IMR-90 (cell line): ENCODE results near the gene ADAMTSL4. TPM values are rescaled to one million over a fixed set of nuclear protein-coding genes. Genes with fewer than 3 reads are reported as not detected.
A peak's percentile ranks its signal among the peaks of the same experiment; 100 is the strongest.

Experiments used
- ATAC-seq: fragments of 200-7000 bp; cut with Tn5 transposase; 2 replicates; pipeline ENCODE4 v1.9.1; 2020; ENCODE audit warnings: low read depth, mild to moderate bottlenecking, moderate library complexity
- BruUV-seq: library from RNA; stranded (reverse); fragments of 400-500 nt; replicated peaks from 2 replicates; lab custom pipeline; 2021; lab: Mats Ljungman, UMichigan
- CTCF ChIA-PET: fragments of 300-600 bp; formaldehyde crosslinking; extraction: SDS; loops from one replicate; lab custom pipeline; 2021; ENCODE audit warnings: antibody characterized with exemption; lab: Yijun Ruan, JAX
- POLR2A ChIA-PET: fragments of 300-600 bp; sonication (Branson Sonifier 250); formaldehyde crosslinking; loops from one replicate; lab custom pipeline; 2022; ENCODE audit warnings: antibody characterized with exemption; ENCODE audit not compliant: unreplicated experiment; lab: Charles Lee
- DNase-seq: peaks from one replicate; pipeline ENCODE4 v3.0.0; 2013
- H2AFZ ChIP-seq: replicated peaks from 2 replicates; pipeline ENCODE3; 2013; ENCODE audit warnings: low read length, mild to moderate bottlenecking; ENCODE audit not compliant: poor library complexity
- H2AK5ac ChIP-seq: 2 replicates; pipeline ENCODE4 v1.6.1; 2013; ENCODE audit warnings: low read depth, low read length, inconsistent platforms
- H2AK9ac ChIP-seq: replicated peaks from 2 replicates; pipeline ENCODE3; 2013; ENCODE audit warnings: mild to moderate bottlenecking, low read depth, low read length, moderate library complexity; ENCODE audit not compliant: poor library complexity
- H2BK120ac ChIP-seq: 2 replicates; pipeline ENCODE4 v1.6.1; 2013; ENCODE audit warnings: low read depth, low read length, inconsistent platforms
- H2BK15ac ChIP-seq: 3 replicates; pipeline ENCODE4 v1.6.1; 2013; ENCODE audit warnings: low read depth, low read length, inconsistent platforms
- H2BK20ac ChIP-seq: 2 replicates; pipeline ENCODE4 v1.6.1; 2013; ENCODE audit warnings: low read depth, mild to moderate bottlenecking, inconsistent platforms, low read length, moderate library complexity
- H2BK5ac ChIP-seq: 2 replicates; pipeline ENCODE4 v1.6.1; 2013; ENCODE audit warnings: mild to moderate bottlenecking, low read depth, low read length, inconsistent platforms; ENCODE audit not compliant: poor library complexity, severe bottlenecking
- H3K14ac ChIP-seq: replicated peaks from 2 replicates; pipeline ENCODE4 v1.6.1; 2013; ENCODE audit warnings: low read depth, low read length, inconsistent platforms
- H3K18ac ChIP-seq: 2 replicates; pipeline ENCODE4 v1.6.1; 2013; ENCODE audit warnings: low read depth, low read length, control low read depth
- H3K23ac ChIP-seq: 2 replicates; pipeline ENCODE4 v1.6.1; 2013; ENCODE audit warnings: low read depth, low read length, inconsistent platforms
- H3K27ac ChIP-seq: 2 replicates; pipeline ENCODE4 v1.5.1; 2013; ENCODE audit warnings: mild to moderate bottlenecking, control low read depth, low read length; ENCODE audit not compliant: insufficient read depth
- H3K27me3 ChIP-seq: 2 replicates; pipeline ENCODE4 v1.6.1; 2013; ENCODE audit warnings: low read length; ENCODE audit not compliant: control insufficient read depth, insufficient read depth
- H3K36me3 ChIP-seq: 2 replicates; pipeline ENCODE4 v1.6.1; 2013; ENCODE audit warnings: low read length, mixed read lengths; ENCODE audit not compliant: control insufficient read depth, insufficient read depth
- H3K4ac ChIP-seq: 2 replicates; pipeline ENCODE4 v1.6.1; 2013; ENCODE audit warnings: low read depth, low read length, inconsistent platforms
- H3K4me1 ChIP-seq: 2 replicates; pipeline ENCODE4 v1.6.1; 2013; ENCODE audit warnings: low read length, mixed read lengths; ENCODE audit not compliant: control insufficient read depth, insufficient read depth
- H3K4me2 ChIP-seq: 2 replicates; pipeline ENCODE4 v1.6.1; 2013; ENCODE audit warnings: low read depth, mild to moderate bottlenecking, control low read depth, low read length, moderate library complexity
- H3K4me3 ChIP-seq: 2 replicates; pipeline ENCODE4 v1.5.1; 2013; ENCODE audit warnings: low read depth, mild to moderate bottlenecking, control low read depth, low read length, moderate library complexity; ENCODE audit not compliant: insufficient read depth
- H3K56ac ChIP-seq: 2 replicates; pipeline ENCODE4 v1.6.1; 2013; ENCODE audit warnings: low read length, inconsistent platforms; ENCODE audit not compliant: insufficient read depth; ENCODE audit errors: extremely low read depth
- H3K79me1 ChIP-seq, 2 experiments: 2 replicates each; pipeline ENCODE4 v1.6.1; 2013; ENCODE audit warnings: low read length in 2 of 2, inconsistent platforms in 1 of 2, low read depth in 1 of 2
- H3K9ac ChIP-seq: 2 replicates; pipeline ENCODE4 v1.6.1; 2013; ENCODE audit warnings: low read depth, low read length, control low read depth
- H3K9me1 ChIP-seq: 2 replicates; pipeline ENCODE4 v1.6.1; 2013; ENCODE audit warnings: low read length, inconsistent platforms; ENCODE audit not compliant: insufficient read depth
- H3K9me3 ChIP-seq: 2 replicates; pipeline ENCODE4 v1.6.1; 2013; ENCODE audit warnings: low read length; ENCODE audit not compliant: control insufficient read depth, insufficient read depth
- H4K20me1 ChIP-seq: 2 replicates; pipeline ENCODE4 v1.6.1; 2013; ENCODE audit warnings: low read length, inconsistent platforms; ENCODE audit not compliant: insufficient read depth
- H4K5ac ChIP-seq: 2 replicates; pipeline ENCODE4 v1.6.1; 2013; ENCODE audit warnings: mild to moderate bottlenecking, low read depth, low read length, control low read depth
- H4K8ac ChIP-seq, 2 experiments: 2 replicates each; pipeline ENCODE4 v1.6.1; 2013; ENCODE audit warnings: low read depth in 2 of 2, low read length in 2 of 2, control low read depth in 1 of 2, inconsistent platforms in 1 of 2
- H4K91ac ChIP-seq: 2 replicates; pipeline ENCODE4 v1.6.1; 2013; ENCODE audit warnings: low read depth, low read length, inconsistent platforms; ENCODE audit not compliant: insufficient read depth
- BHLHE40 ChIP-seq: fragments of 150-350 bp; IDR thresholded peaks from 2 replicates; pipeline ENCODE4 v1.6.1; 2016; ENCODE audit warnings: mild to moderate bottlenecking, low read depth, low read length
- CEBPB ChIP-seq: IDR thresholded peaks from 2 replicates; pipeline ENCODE4 v1.6.1; 2012; ENCODE audit warnings: low read depth, low read length, improper control_type of control experiment
- CHD1 ChIP-seq: IDR thresholded peaks from 2 replicates; pipeline ENCODE4 v1.6.1; 2012; ENCODE audit warnings: low read depth, low read length, improper control_type of control experiment
- CTCF ChIP-seq: conservative IDR thresholded peaks from 2 replicates; pipeline ENCODE4 v1.5.1; 2012; ENCODE audit warnings: mild to moderate bottlenecking, low read depth, low read length, improper control_type of control experiment
- ELK1 ChIP-seq: fragments of 150-350 bp; IDR thresholded peaks from 2 replicates; pipeline ENCODE4 v1.6.1; 2016; ENCODE audit warnings: low read depth, mild to moderate bottlenecking, low read length, moderate library complexity, borderline replicate concordance
- FOS ChIP-seq: fragments of 150-350 bp; IDR thresholded peaks from 2 replicates; pipeline ENCODE4 v1.6.1; 2016; ENCODE audit warnings: low read depth, low read length
- MAFK ChIP-seq: IDR thresholded peaks from 2 replicates; pipeline ENCODE4 v1.6.1; 2012; ENCODE audit warnings: low read depth, low read length, improper control_type of control experiment
- MAZ ChIP-seq: IDR thresholded peaks from 2 replicates; pipeline ENCODE4 v1.6.1; 2012; ENCODE audit warnings: low read depth, mild to moderate bottlenecking, low read length, improper control_type of control experiment, moderate library complexity, borderline replicate concordance
- MXI1 ChIP-seq: IDR thresholded peaks from 2 replicates; pipeline ENCODE4 v1.6.1; 2012; ENCODE audit warnings: low read depth, mild to moderate bottlenecking, low read length, moderate library complexity, borderline replicate concordance
- NFE2L2 ChIP-seq: fragments of 150-350 bp; IDR thresholded peaks from 2 replicates; pipeline ENCODE4 v1.6.1; 2016; ENCODE audit warnings: low read depth, mild to moderate bottlenecking, low read length
- POLR2A ChIP-seq: IDR thresholded peaks from 2 replicates; pipeline ENCODE4 v1.6.1; 2012; ENCODE audit warnings: mild to moderate bottlenecking, low read depth, low read length
- RAD21 ChIP-seq: IDR thresholded peaks from 2 replicates; pipeline ENCODE4 v1.6.1; 2012; ENCODE audit warnings: low read length, improper control_type of control experiment
- RCOR1 ChIP-seq: IDR thresholded peaks from 2 replicates; pipeline ENCODE4 v1.6.1; 2012; ENCODE audit warnings: mild to moderate bottlenecking, low read length, improper control_type of control experiment; ENCODE audit not compliant: insufficient replicate concordance
- RFX5 ChIP-seq: IDR thresholded peaks from 2 replicates; pipeline ENCODE4 v1.8.0; 2012; ENCODE audit warnings: low read depth, mild to moderate bottlenecking, low read length, moderate library complexity
- SMC3 ChIP-seq: fragments of 150-350 bp; IDR thresholded peaks from 2 replicates; pipeline ENCODE4 v1.6.1; 2016; ENCODE audit warnings: low read depth, mild to moderate bottlenecking, antibody characterized with exemption, low read length, moderate library complexity
- USF2 ChIP-seq: fragments of 150-350 bp; IDR thresholded peaks from 2 replicates; pipeline ENCODE4 v1.6.1; 2017; ENCODE audit warnings: mild to moderate bottlenecking, antibody characterized with exemption, low read length, low read depth
- WGBS, 2 experiments: methylation state at CpG; one replicate each; pipeline versions ENCODE4 v1.1.5 to v1.1.7; 2013; ENCODE audit warnings: missing lambda C conversion rate in 2 of 2; ENCODE audit not compliant: insufficient read length in 1 of 2; ENCODE audit errors: extremely low coverage in 2 of 2; 5-methylcytosine and 5-hydroxymethylcytosine counted together
- dilution Hi-C: fragments of 300-500 bp; cut with HindIII; formaldehyde crosslinking; loops from one replicate; pipeline ENCODE4 v1.14.3; 2018; ENCODE audit warnings: low sequenced_read_pairs; ENCODE audit not compliant: unreplicated experiment
- in situ Hi-C: fragments of 300-500 bp; cut with MboI; formaldehyde crosslinking; loops from 3 replicates; pipeline ENCODE4 v1.14.3; 2019; ENCODE audit warnings: low sequenced_read_pairs, inconsistent platforms, mixed read lengths
- intact Hi-C: fragments of 100-400 bp; cut with micrococcal nuclease; formaldehyde crosslinking; loops from 2 replicates; pipeline ENCODE4 v1.10.0; 2022
- polyA plus RNA-seq, 3 experiments: library from polyadenylated mRNA; depleted of rRNA; stranded (reverse); fragments of >200 nt; gene quantifications; 2 replicates each; pipeline ENCODE4 v1.2.3, GENCODE V29; 2012; ENCODE audit warnings: low replicate concordance in 1 of 3
- total RNA-seq: library from RNA; depleted of rRNA; stranded (reverse); fragments of >200 nt; gene quantifications from 2 replicates; pipeline ENCODE4 v1.2.3, GENCODE V29; 2012

ADAMTSL4 gene
- total and polyA plus RNA-seq, 2 of the 4 experiments (the other 2 are of a cell fraction), result 0.54 to 12.2 TPM

- no peaks in the 10 kb centered on the region for H3K27me3 ChIP-seq
- peak overlapping the region; percentile 84 for H2AK9ac ChIP-seq
- dilution Hi-C loops (no loop called here), intact Hi-C loops (loop anchor here (1.0 to 10.0 kb wide), 3 partner anchors 46 to 168 kb away; partner anchors contain the start of genes RPRD2 and TARS2), in situ Hi-C loops (no loop called here)
- H4K91ac ChIP-seq, result peak overlapping the region; percentile 46; the same call in 1 of the 2 replicates
- H3K9ac ChIP-seq, result no peak overlapping the region
- peaks cover 27% of the 10 kb centered on the region for H3K4me1 ChIP-seq
- peak overlapping the region in 1 of 2 experiments; percentile 54; a peak in 1 of 4 replicates for H4K8ac ChIP-seq
- no peak overlapping the region for H4K5ac ChIP-seq
- no peaks in the 10 kb centered on the region for H4K20me1 ChIP-seq
- H3K14ac ChIP-seq, result no peak overlapping the region
- peak overlapping the region; percentile 59; the same call in 1 of the 2 replicates for H2AK5ac ChIP-seq
- H3K79me1 ChIP-seq, result peaks cover 0 to 2% of the 10 kb centered on the region in 2 experiments; a peak in 1 of 4 replicates
- H3K36me3 ChIP-seq, result no peaks in the 10 kb centered on the region
- no peak overlapping the region for H2BK5ac ChIP-seq
- H2BK20ac ChIP-seq, result 0 out of 2 replicates have a peak overlapping the region, but pooled peaks have one; percentile 53
- H2AFZ ChIP-seq, result peak overlapping the region; percentile 78
- H3K9me1 ChIP-seq, result peaks cover 16% of the 10 kb centered on the region
- BruUV-seq, result no TSS peak
- ATAC-seq (no peak), DNase-seq (no peak)
- H3K4me2 ChIP-seq, result no peak overlapping the region
- CTCF ChIA-PET, result interaction anchor here (0.6 to 1.7 kb wide), 4 partner anchors 11 to 95 kb away, joined by 3 to 12 read pairs (median 4); partner anchors contain the start of genes ECM1 and FALEC
- no peak overlapping the region for H3K18ac ChIP-seq
- H3K9me3 ChIP-seq, result no peaks in the 10 kb centered on the region
- no peak overlapping the region for H3K4me3 ChIP-seq
- no peak overlapping the region for H2BK15ac ChIP-seq
- H3K23ac ChIP-seq, result no peak overlapping the region
- TF ChIP-seq MXI1, result no peak
- TF ChIP-seq NFE2L2, result no peak
- TF ChIP-seq MAFK, result no peak
- no peak for TF ChIP-seq BHLHE40
- no peak for TF ChIP-seq FOS
- TF ChIP-seq CEBPB, result no peak
- TF ChIP-seq POLR2A, result no peak
- TF ChIP-seq RCOR1, result no peak
- TF ChIP-seq MAZ, result no peak
- no peak for TF ChIP-seq ELK1
- TF ChIP-seq RAD21, result no peak
- TF ChIP-seq SMC3, result no peak
- no peak for TF ChIP-seq RFX5
- TF ChIP-seq CTCF, result no peak
- TF ChIP-seq USF2, result no peak
- TF ChIP-seq CHD1, result no peak
- H3K4ac ChIP-seq, result peak overlapping the region; percentile 44; the same call in 1 of the 2 replicates
- H2BK120ac ChIP-seq, result peak overlapping the region; percentile 12
- 52% methylated on average over 2 of the region's 5 CpGs; no CpG with 5 or more reads in 1 of the 2 experiments for WGBS, 2 experiments
- no peak overlapping the region for H3K27ac ChIP-seq
- POLR2A ChIA-PET, result no interaction called here
- H3K56ac ChIP-seq, result no peak overlapping the region
Observed at GRCh38 chr1:150532860-150533259, 16.3 kb upstream of the ADAMTSL4 start.
